HG02970 (cell line): ENCODE measurements around the gene MAPK4.
"Not testable (repeated sequence)": the region's sequence is repeated elsewhere in the genome, so short reads cannot be mapped to it uniquely, and the experiment has no call there.

Experiments
- ATAC-seq: cut with Tn5 transposase; IDR thresholded peaks from one replicate; pipeline ENCODE4 v1.9.1; 2021; ENCODE audit warnings: mild to moderate bottlenecking, moderate library complexity, moderate number of reproducible peaks; ENCODE audit not compliant: unreplicated experiment, low FRiP score

The MAPK4 gene

GRCh38 chr18:50742952-50743351 is 183.1 kb downstream of the MAPK4 start:
- ATAC-seq, result no peak

- ATAC-seq, result no peak
Measured at GRCh38 chr18:50744253-50744652, 184.4 kb downstream of the MAPK4 start.

- no peak for ATAC-seq
Measured at GRCh38 chr18:50745945-50746344, 186.1 kb downstream of the MAPK4 start.

GRCh38 chr18:50747849-50748242 is 188.0 kb downstream of the MAPK4 start:
- no peak for ATAC-seq

GRCh38 chr18:50748243-50749229 is 188.6 kb downstream of the MAPK4 start:
- ATAC-seq, result no peak

GRCh38 chr18:50749421-50749820 is 189.5 kb downstream of the MAPK4 start:
- ATAC-seq, result no peak

- no peak for ATAC-seq
Measured at GRCh38 chr18:50749945-50750344, 190.1 kb downstream of the MAPK4 start.

- no peak for ATAC-seq
Measured at GRCh38 chr18:50750546-50750945, 190.7 kb downstream of the MAPK4 start.

GRCh38 chr18:50751490-50751889 is 191.6 kb downstream of the MAPK4 start:
- ATAC-seq, result no peak

GRCh38 chr18:50751947-50752346 is 192.1 kb downstream of the MAPK4 start:
- ATAC-seq, result no peak

- ATAC-seq, result no peak
Measured at GRCh38 chr18:50753311-50753710, 193.4 kb downstream of the MAPK4 start.

GRCh38 chr18:50754297-50754696 is 194.4 kb downstream of the MAPK4 start:
- no peak for ATAC-seq

GRCh38 chr18:50757358-50757757 is 197.5 kb downstream of the MAPK4 start:
- no peak for ATAC-seq

- no peak for ATAC-seq
Measured at GRCh38 chr18:50769463-50769862, 209.6 kb downstream of the MAPK4 start.

- no peak for ATAC-seq
Measured at GRCh38 chr18:50775207-50775606, 215.3 kb downstream of the MAPK4 start.

- no peak for ATAC-seq
Measured at GRCh38 chr18:50775726-50776125, 215.8 kb downstream of the MAPK4 start.

GRCh38 chr18:50776383-50776782 is 216.5 kb downstream of the MAPK4 start:
- no peak for ATAC-seq

- not testable (repeated sequence) for ATAC-seq
Measured at GRCh38 chr18:50779021-50779420, 219.1 kb downstream of the MAPK4 start.
